ENCODE data around the gene RAB36. TPM values are rescaled to one million over a fixed set of nuclear protein-coding genes. Genes with fewer than 3 reads are reported as not detected.

RAB36 gene
- total RNA-seq, 1 donor from 2014 or later, result 3.5 TPM

- TF ChIP-seq CTCF (conservative IDR thresholded peaks at IDR 0.05; ENCODE audit: low read depth, low read length), result no peak
- no peak overlapping the region for H3K4me3 ChIP-seq (ENCODE audit: low read depth, low read length)
- DNase-seq (ENCODE audit: low read depth), result no peak
Observed at GRCh38 chr22:23205339-23206049, 60.2 kb downstream of the RAB36 start.

GRCh38 chr22:23206915-23207314, 61.6 kb downstream of the RAB36 start:
- no peak overlapping the region for H3K4me3 ChIP-seq (ENCODE audit: low read depth, low read length)
- no peak for DNase-seq (ENCODE audit: low read depth)
- TF ChIP-seq CTCF (conservative IDR thresholded peaks at IDR 0.05; ENCODE audit: low read depth, low read length), result no peak

- H3K4me3 ChIP-seq (ENCODE audit: low read depth, low read length), result no peak overlapping the region
- TF ChIP-seq CTCF (conservative IDR thresholded peaks at IDR 0.05; ENCODE audit: low read depth, low read length), result no peak
- DNase-seq (ENCODE audit: low read depth), result no peak
Observed at GRCh38 chr22:23207729-23208393, 62.6 kb downstream of the RAB36 start.

- DNase-seq (ENCODE audit: low read depth), result no peak
- no peak for TF ChIP-seq CTCF (conservative IDR thresholded peaks at IDR 0.05; ENCODE audit: low read depth, low read length)
Observed at GRCh38 chr22:23210428-23211170, 65.3 kb downstream of the RAB36 start.

GRCh38 chr22:23211622-23212021, 66.3 kb downstream of the RAB36 start:
- no peak overlapping the region for H3K4me3 ChIP-seq (ENCODE audit: low read depth, low read length)
- DNase-seq (ENCODE audit: low read depth), result no peak
- no peak for TF ChIP-seq CTCF (conservative IDR thresholded peaks at IDR 0.05; ENCODE audit: low read depth, low read length)

More at GRCh38 chr22:23210428-23211170, 65.3 kb downstream of the RAB36 start:
- H3K4me3 ChIP-seq (ENCODE audit: low read depth, low read length), result no peak overlapping the region

GRCh38 chr22:23212061-23213021, 67.1 kb downstream of the RAB36 start:
- H3K4me3 ChIP-seq (ENCODE audit: low read depth, low read length), result no peak overlapping the region
- no peak for TF ChIP-seq CTCF (conservative IDR thresholded peaks at IDR 0.05; ENCODE audit: low read depth, low read length)

More at GRCh38 chr22:23212061-23213021, 67.1 kb downstream of the RAB36 start:
- DNase-seq (ENCODE audit: low read depth), result no peak

Measured in epithelial cell of proximal tubule (primary cell).